Activated CD4-positive, alpha-beta T cell treated with anti-CD3 and anti-CD28 coated beads, Interleukin-2, amount 50 U/mL, for 4 hours (primary cell): ENCODE measurements around the gene USH1G.

ENCODE experiments used
- DNase-seq, 2 experiments: peaks; one replicate each; pipeline ENCODE4 v3.0.0-alpha.2; 2020

USH1G gene

GRCh38 chr17:74900208-74900607 is 22.8 kb downstream of the USH1G start:
- DNase-seq: no peak

DNA sequence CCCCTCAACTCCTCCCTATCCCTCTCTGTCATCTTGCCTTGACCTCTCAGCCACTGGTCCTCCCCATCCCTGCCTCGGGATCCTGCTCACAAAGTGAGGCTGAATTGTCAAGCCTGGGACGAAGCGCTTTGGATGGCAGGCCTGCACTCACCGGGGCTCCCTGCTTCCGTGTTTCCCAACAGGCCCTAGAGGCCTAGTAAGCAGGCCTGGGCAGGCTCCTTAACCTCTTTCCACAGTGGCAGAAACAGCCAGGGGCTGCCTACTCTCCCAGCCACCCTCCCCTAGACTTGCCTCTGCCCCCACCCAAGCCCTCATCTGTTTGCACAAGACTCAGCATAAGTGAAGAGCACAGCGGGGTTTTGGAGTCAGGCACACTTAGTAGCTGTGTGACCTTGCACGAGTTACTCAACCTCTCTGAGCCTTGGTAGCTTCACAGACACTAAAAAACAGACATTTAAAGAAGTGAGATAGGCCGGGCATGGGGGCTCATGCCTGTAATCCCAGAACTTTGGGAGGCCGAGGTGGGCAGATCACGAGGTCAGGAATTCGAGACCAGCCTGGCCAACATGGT is 24.6 kb downstream of the USH1G start:
- no peak for DNase-seq

- DNase-seq: no peak
Measured at GRCh38 chr17:74893936-74894671, 29.0 kb downstream of the USH1G start.

DNA sequence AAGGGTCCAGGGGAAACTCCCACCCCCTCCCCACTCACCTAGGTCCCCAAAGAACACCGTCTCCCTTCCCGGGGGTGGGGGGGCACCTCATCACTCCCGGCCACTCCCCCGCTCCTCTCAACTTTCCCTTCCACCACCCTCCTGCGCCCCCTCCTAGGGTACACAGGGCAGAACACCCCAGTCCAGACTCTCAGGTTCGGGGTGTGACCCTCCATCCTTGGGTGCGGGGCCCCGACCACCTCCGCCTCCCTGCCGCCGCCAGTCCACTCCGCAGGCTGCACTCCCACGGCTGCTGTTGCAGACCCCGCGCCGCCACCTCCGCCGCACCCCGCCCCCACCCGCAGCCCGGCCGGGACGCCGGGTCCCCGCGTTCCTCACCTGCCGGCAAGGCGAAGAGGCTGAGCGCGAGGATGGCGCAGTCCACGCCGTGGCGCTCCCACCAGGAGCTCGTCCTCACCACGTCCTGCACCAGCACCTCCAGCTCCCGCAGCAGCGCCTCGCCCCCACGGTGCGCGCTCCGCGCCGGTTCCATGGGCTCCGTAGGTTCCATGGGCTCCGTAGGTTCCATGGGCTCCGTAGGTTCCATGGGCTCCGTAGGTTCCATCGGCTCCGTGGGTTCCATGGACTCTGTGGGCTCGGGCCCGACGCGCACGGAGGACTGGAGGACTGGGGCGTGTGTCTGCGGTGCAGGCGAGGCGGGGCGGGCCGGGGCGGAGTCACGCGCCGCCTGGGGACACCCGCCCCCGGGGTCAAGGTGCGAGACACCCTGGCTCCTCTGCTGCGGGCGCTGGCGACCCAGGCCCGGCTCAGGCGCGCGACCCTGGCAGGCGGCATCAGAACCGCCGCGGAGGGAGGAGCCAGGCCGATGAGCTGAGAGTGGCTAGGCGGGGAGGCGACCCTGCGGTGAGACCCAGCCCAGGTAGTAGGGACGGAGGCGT is 29.8 kb downstream of the USH1G start, which contains the start of gene FADS6:
Gene FADS6 (minus strand): TSS at position 660 of the 938 bp plus-strand sequence. CDS start 38 bp downstream, at position 622.
- DNase-seq: no peak

GRCh38 chr17:74892013-74892841 is 30.8 kb downstream of the USH1G start:
- DNase-seq: no peak

GRCh38 chr17:74890554-74890953 is 32.5 kb downstream of the USH1G start:
- no peak for DNase-seq

- no peak for DNase-seq
Measured at GRCh38 chr17:74888469-74888868, 34.6 kb downstream of the USH1G start.

DNA sequence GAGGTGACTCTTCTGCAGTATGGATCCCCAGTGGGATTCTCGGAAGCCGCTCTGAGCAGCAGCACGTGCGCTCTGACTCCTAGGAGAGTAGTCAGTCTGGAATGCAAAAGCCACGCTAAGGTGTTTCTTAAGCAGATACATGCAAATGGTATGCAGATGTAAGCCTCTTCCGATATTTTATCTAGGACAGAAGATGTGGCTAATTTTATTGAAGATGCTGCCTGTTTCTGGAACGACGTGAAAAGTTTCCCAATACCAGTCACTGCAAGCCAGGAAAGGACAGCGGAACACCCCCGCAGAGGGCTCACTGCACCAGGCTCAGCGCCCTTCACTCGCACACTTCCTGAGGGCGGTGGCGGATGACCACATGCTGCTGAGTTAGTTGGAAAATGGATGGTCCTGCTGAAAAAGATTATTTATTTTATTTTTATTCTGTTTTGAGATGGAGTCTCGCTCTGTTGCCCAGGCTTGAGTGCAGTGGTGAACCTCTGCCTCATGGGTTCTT is 39.8 kb downstream of the USH1G start:
- no peak for DNase-seq

DNA sequence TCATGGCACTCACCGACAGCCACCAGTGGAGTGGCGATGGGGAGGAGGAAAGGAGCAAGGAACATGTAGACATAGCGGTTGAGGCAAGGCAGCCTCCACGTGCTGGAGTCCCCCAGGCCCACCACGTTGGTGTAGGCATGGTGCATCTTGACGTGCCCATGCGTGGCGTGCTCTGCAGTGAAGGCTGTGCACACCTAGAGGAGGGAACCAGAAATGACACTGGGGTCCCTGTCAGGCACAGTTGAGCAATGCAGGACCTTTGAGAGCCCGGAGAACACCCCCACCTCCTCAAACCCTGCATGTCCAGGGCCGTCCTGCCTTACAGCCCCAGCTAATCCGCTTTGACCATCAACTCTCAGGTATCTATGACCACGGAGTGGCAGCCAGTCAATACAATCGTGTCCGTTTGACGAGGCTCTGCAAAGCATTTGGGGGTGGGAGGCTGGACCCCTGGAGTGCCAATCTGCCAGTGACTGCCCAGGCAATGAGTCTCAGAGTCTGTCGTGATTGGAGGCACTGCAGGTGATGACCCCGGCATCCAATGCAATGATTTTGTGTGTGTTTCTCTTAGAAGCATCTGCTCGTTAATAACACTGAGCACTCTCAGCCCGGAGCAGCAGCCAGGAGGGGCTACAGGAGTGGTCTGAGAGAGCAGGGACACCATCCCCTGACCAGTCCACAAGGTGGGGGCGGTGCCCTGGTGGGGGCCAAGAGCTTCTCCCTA is 40.4 kb downstream of the USH1G start:
- no peak for DNase-seq

GRCh38 chr17:74881073-74881472 is 42.0 kb downstream of the USH1G start:
- DNase-seq: no peak

- DNase-seq: no peak
Measured at GRCh38 chr17:74879308-74879707, 43.7 kb downstream of the USH1G start.

GRCh38 chr17:74878658-74879057 is 44.4 kb downstream of the USH1G start:
- no peak for DNase-seq

DNA sequence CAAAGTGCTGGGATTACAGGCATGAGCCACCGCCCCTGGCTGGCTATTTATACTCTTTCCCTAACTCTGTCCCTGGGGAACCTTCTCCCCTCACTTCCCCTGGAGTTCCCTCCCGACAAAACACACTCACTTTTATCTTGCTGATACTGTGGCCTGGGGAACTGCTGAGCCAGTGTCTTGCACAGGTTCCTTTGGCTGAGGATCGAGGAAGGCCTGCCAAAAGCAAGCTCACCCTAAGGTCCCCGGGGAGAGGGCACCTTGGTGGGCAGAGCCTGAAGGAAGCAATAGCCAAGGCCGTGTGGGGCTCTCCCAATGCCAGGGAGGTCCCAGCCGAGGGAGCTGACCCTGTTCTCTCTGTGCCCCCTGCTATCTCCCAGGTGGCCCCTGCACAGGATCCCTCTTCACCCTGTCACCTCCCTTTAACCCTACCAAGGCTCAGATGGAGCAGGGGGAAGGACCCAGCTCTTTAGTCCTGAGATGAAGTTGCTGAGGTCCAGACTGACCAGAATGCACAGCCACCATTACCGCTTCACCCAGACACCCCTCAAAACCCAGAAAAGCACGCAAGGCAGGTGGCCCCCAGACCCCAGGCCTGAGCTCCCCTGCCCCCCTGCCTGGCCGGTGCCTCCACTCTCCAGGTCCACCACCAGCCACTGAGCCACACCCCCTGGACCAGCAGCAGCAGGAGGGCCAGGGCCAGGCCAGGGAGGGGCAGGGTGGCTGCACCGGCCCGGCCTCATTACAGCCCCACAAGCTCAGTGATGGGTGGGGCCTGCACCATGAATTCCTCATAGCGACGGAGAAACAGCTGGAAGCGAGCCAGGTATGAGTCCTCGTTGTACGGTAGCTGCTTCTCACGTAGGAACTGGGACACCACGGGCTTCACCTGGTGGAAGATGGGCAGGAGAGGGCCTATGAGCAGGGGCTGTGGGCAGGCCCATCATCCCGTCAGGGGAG is 45.2 kb downstream of the USH1G start:
- no peak for DNase-seq

DNA sequence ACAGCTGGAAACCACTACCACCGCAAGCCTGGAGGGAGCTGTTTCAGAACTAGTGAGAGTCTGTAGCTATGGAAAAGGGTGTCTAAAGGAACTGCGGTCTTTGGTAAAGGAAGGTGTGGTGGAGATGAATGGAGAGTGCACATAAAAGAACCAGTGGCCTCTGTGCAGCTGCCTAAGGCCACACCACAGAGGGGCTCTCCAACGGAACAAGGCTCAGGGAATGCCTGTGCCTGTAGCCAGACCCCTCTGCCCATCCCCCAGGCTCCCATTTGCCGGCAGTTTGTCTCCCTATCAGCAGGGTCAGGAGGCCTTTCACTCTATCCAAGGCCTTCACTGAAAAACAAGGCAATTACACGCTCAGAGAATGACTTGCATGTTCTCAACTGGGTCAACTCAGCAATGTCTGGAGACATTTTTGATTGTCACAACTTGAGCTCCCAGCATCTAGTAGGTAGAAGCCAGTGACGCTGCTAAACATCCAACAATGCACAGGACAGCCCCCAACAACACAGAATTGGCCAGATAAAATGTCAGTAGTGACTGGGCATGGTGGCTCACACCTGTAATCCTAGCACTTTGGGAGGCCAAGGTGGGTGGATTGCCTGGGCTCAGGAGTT is 47.0 kb downstream of the USH1G start:
- no peak for DNase-seq

DNA sequence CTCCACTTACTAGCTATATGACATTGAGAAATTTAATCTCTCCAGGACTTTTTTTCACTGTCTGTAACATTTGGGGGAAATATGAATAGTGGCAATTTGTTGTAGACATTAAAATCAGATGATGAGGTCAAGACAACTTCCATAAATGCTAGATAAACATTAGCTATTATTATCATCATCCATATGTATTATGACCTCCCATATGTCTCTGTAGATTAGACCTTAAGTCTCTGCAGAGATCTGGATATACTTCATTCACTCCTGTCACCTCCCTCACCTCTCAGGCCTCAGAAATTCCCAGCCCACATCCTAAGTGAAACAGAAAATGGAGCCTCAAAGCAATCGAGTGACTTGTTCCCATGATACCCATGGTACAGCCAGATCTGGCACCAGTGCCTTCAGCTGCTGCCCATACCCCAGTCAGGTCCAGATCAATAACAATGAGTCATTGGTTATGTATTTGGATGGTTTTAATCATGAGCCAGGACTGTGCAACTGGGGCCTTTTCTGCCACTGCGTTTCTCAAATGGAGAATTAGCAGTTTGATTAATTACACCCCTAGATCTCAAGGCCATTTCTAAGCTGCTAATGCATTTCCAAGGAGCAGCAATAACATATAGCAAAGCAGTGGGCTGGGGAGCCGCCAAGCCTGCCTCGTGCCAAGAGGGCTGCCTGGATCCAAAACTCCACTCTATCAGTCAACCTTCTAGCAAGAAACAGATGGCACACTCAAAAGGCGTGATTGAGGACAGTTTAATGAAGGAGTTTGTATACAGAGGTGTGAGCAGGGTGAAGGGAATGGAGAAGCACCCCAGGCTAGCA is 47.7 kb downstream of the USH1G start:
- no peak for DNase-seq

DNA sequence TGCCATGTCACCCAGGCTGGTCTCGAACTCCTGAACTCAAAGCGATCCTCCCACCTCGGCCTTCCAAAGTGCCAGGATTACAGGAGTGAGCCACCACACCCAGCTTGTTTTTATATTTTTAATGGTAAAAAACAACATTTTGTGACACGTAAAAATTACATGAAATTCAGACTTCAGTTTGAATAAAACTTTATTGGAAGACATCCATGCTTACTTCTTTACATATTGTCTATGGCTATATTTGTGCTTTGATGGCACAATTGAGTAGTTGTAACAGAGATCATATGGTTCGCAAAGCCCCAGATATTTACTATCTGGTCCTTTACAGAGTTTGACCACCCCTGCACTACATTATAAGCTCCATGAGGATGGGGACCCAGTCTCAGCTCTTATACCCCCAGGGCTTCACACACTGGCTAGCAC is 48.4 kb downstream of the USH1G start:
- no peak for DNase-seq

GRCh38 chr17:74873874-74874614 is 49.0 kb downstream of the USH1G start:
- DNase-seq: no peak
